Endothelial cell (in vitro differentiated cells): ENCODE measurements around the gene MIB2. TPM values are rescaled to one million over a fixed set of nuclear protein-coding genes. Genes with fewer than 3 reads are reported as not detected.

Experiments
- DNase-seq: peaks from one replicate; pipeline ENCODE4 v3.0.0; 2021; ENCODE audit warnings: low spot score
- H3K27ac Mint-ChIP-seq: one replicate; pipeline ENCODE4 v1.8.0; 2021; ENCODE audit warnings: mixed read lengths, inconsistent platforms; ENCODE audit not compliant: unreplicated experiment
- H3K27me3 Mint-ChIP-seq: one replicate; pipeline ENCODE4 v1.8.0; 2021; ENCODE audit warnings: mild to moderate bottlenecking, moderate library complexity, mixed read lengths, inconsistent platforms; ENCODE audit not compliant: unreplicated experiment
- H3K36me3 Mint-ChIP-seq: one replicate; pipeline ENCODE4 v1.8.0; 2021; ENCODE audit warnings: mild to moderate bottlenecking, low read depth, mixed read lengths, inconsistent platforms; ENCODE audit not compliant: unreplicated experiment
- H3K4me1 Mint-ChIP-seq: one replicate; pipeline ENCODE4 v1.8.0; 2021; ENCODE audit warnings: mild to moderate bottlenecking, mixed read lengths, inconsistent platforms; ENCODE audit not compliant: unreplicated experiment
- H3K4me3 Mint-ChIP-seq: one replicate; pipeline ENCODE4 v1.8.0; 2021; ENCODE audit warnings: mild to moderate bottlenecking, mixed read lengths, inconsistent platforms; ENCODE audit not compliant: unreplicated experiment
- H3K9me3 Mint-ChIP-seq: one replicate; pipeline ENCODE4 v1.8.0; 2021; ENCODE audit warnings: mixed read lengths, inconsistent platforms; ENCODE audit not compliant: unreplicated experiment
- total RNA-seq: library from RNA; stranded (reverse); fragmentation: NEBNext Ultra II Directional; extraction: Animal tissue kit (Norgen Biotek cat#: 25700); gene quantifications from one replicate; pipeline ENCODE4 v1.2.1, GENCODE V29; 2021; ENCODE audit not compliant: unreplicated experiment
- TF ChIP-seq, protein P1 (sequence below): fragments of 200-600 bp; sonication (generic); IDR thresholded peaks from one replicate; pipeline ENCODE4 v1.5.0; 2021; ENCODE audit warnings: antibody characterized with exemption; ENCODE audit not compliant: unreplicated experiment

MIB2 gene
- total RNA-seq, 1 donor from 2014 or later: 84.4 TPM

DNA sequence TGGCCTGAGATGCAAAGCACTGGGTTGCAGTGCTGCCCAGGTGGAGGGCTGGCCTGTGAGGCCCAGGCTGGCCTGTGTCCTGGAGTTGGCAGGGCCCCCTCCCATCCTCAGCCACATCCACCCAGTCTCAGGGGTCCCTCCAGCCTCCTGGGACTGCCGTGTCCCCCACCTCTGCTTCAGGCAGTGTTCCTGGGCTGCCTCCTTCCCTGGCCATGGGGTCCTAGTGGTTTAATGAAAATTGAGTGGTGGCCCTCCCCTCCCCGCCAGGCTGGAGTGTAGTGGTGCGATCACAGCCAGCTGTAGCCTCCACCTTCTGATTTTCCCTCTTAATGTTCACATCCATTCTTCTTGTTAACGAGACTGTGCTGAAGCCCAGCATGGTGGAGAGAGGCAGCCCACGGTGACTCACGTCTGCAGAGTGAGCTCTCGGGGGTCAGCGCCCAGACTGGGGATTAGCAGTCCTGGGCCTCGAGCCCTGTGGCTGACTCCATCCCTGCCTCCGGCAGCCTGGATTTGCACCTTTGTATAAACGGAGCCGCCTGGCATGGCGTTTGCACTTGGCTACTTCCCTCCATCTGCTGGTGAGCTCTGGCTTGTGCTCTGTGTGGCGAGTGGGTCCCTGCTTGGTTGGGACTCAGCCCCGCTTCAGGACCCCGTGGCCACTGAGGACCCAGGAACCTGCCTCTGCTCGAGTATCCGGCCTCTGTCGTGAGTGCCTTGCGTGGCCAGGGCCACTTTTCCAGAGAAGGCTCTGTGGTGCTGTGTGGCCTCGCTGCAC, 6.9 kb downstream of the MIB2 start:
- TF ChIP-seq, protein P1, sequence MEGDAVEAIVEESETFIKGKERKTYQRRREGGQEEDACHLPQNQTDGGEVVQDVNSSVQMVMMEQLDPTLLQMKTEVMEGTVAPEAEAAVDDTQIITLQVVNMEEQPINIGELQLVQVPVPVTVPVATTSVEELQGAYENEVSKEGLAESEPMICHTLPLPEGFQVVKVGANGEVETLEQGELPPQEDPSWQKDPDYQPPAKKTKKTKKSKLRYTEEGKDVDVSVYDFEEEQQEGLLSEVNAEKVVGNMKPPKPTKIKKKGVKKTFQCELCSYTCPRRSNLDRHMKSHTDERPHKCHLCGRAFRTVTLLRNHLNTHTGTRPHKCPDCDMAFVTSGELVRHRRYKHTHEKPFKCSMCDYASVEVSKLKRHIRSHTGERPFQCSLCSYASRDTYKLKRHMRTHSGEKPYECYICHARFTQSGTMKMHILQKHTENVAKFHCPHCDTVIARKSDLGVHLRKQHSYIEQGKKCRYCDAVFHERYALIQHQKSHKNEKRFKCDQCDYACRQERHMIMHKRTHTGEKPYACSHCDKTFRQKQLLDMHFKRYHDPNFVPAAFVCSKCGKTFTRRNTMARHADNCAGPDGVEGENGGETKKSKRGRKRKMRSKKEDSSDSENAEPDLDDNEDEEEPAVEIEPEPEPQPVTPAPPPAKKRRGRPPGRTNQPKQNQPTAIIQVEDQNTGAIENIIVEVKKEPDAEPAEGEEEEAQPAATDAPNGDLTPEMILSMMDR: no peak
- no peaks in the 10 kb centered on the region for H3K9me3 Mint-ChIP-seq
- H3K36me3 Mint-ChIP-seq: peaks cover 11% of the 10 kb centered on the region
- H3K4me3 Mint-ChIP-seq: no peak overlapping the region
- no peak overlapping the region for H3K27ac Mint-ChIP-seq
- DNase-seq: no peak
- peaks cover 7% of the 10 kb centered on the region for H3K4me1 Mint-ChIP-seq
- H3K27me3 Mint-ChIP-seq: peaks cover 6% of the 10 kb centered on the region

DNA sequence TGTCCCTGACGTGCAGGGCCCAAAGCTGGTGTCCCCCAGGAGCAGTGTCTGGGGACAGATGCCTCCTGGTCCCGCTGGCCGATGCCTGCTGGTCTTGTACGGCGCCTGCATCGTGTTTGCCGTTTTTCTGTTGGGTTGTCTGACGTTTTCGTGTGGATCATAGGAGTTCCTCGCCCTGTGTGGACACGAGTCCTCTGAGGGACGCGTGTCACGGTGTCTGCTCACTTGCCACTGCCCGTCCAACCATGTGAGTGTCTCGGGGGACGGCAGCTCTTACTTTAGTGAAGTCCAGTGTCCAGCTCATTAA, 7.4 kb downstream of the MIB2 start:
- DNase-seq: no peak
- H3K27ac Mint-ChIP-seq: peak overlapping the region; percentile 81
- H3K36me3 Mint-ChIP-seq: peaks cover 6% of the 10 kb centered on the region
- H3K4me3 Mint-ChIP-seq: peak overlapping the region; percentile 33
- peaks cover 2% of the 10 kb centered on the region for H3K4me1 Mint-ChIP-seq
- H3K9me3 Mint-ChIP-seq: no peaks in the 10 kb centered on the region
- TF ChIP-seq, protein P1: no peak
- H3K27me3 Mint-ChIP-seq: peaks cover 2% of the 10 kb centered on the region

DNA sequence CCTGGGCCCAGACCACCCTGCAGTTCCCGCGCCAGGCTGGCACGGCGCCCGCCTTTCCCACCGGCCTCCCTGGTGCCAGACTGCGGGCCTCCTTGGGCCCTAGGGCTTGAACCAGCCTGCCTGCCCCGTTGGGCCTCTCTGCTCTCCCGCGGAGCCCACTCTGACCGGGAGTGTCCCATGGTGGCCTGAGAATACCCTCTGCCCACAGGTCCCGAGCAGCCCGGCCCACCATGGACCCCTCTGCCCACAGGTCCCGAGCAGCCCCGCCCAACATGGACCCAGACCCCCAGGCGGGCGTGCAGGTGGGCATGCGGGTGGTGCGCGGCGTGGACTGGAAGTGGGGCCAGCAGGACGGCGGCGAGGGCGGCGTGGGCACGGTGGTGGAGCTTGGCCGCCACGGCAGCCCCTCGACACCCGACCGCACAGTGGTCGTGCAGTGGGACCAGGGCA, 7.9 kb downstream of the MIB2 start:
- Mint-ChIP-seq H3K36me3 (peaks cover 5% of the 10 kb centered on the region), H3K9me3 (no peaks in the 10 kb centered on the region), H3K4me1 (peaks cover 2% of the 10 kb centered on the region), H3K27ac (no peak overlapping the region), H3K27me3 (peaks cover 2% of the 10 kb centered on the region), H3K4me3 (no peak overlapping the region)
- DNase-seq: no peak
- TF ChIP-seq, protein P1: no peak

DNA sequence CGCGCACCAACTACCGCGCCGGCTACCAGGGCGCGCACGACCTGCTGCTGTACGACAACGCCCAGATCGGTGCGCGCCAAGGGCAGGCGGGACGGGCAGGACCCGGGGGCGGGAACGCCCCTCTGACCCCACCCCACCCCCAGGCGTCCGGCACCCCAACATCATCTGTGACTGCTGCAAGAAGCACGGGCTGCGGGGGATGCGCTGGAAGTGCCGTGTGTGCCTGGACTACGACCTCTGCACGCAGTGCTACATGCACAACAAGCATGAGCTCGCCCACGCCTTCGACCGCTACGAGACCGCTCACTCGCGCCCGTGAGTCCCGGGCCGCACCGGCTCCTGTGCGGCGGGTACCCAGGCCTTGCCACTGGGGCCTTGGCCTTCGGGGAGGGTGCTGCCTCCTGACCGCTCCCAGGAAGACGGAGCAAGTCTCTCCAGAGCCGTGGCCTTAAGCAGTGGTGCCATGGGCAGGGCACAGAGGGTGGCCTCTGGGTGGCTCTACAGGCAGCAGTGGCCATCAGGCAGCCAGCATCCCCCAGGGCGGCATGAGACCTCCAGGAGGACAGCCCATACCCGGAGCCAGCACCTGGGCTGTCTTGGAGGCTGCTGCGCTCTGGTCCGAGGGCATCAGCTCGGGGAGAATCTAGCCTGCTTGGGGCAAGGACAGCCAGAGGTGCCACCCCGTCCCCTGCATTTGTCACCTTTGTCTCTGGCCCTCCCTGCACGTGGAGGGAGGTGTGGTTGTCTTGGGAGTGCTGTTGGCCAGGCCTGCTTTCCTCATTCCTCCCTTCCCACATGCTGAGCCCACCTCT, 8.5 kb downstream of the MIB2 start:
- no peak for DNase-seq
- Mint-ChIP-seq H3K27me3 (peaks cover 2% of the 10 kb centered on the region), H3K4me3 (no peak overlapping the region), H3K27ac (no peak overlapping the region), H3K4me1 (peaks cover 2% of the 10 kb centered on the region), H3K9me3 (no peaks in the 10 kb centered on the region), H3K36me3 (peaks cover 5% of the 10 kb centered on the region)
- TF ChIP-seq, protein P1: no peak
